Right hindlimb (tissue), 1 donor: ENCODE results near the gene TRPM3.
"Not testable (repeated sequence)": the region's sequence is repeated elsewhere in the genome, so short reads cannot be mapped to it uniquely, and the experiment has no call there.

ENCODE experiments used
- DNase-seq: peaks from one replicate; pipeline ENCODE4 v3.0.0-alpha.2; 2018

Gene TRPM3

DNA sequence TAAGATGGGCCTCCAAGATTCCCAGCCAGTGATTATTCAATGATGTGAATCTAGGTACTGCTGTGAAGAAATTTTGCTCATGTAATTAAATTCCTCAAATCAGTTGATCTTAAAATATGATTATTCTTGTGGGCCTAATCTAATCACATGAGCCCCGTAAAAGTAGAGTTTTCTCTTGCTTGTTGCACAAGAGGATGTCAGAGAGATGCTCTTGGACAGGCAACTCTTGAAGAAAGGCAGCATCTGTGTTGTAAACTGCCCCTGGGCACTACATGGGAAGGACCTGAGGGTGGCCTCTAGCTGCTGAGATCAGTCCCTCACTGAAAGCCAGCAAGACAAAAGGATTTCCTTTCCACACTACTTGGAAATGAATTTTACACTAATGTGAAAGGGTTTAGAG lies 132.9 kb downstream of the TRPM3 start:
- DNase-seq: no peak

DNA sequence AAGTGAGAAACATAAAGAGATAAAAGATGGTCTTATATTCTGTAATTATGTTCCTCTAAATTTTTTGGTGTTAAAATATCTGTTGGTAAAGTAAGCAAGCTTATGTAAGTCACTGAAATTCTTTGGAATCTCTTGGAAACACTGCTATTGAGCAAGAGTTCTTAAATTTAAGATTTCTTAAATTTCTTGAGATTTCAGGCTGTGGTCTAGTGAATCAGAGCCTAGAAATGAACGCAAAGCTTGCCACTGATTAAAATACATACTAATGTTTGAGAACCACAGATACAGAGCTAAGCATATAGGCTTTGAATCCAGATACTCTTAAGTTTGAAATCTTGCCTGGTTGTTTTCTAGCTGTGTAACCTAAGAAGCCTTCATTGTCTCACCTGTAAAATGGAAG lies 133.4 kb downstream of the TRPM3 start:
- no peak for DNase-seq

DNA sequence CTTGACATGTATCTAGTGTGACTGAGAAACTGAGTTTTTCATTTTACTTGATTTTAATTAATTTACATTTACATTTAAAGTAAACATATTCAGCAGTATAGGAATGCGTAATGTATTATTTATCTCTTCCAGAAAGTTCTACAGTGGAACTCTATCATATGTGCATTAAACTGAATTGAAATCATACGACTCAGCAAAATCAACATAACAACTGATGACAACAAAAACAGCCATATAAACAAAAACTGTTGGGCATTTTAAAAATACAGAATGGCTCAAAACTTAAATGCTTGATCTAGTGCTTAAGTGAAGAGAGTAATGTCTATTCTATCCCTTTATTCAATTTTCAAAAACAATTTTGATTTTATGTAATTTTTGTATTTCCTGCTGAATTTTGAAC lies 134.4 kb downstream of the TRPM3 start:
- no peak for DNase-seq

DNA sequence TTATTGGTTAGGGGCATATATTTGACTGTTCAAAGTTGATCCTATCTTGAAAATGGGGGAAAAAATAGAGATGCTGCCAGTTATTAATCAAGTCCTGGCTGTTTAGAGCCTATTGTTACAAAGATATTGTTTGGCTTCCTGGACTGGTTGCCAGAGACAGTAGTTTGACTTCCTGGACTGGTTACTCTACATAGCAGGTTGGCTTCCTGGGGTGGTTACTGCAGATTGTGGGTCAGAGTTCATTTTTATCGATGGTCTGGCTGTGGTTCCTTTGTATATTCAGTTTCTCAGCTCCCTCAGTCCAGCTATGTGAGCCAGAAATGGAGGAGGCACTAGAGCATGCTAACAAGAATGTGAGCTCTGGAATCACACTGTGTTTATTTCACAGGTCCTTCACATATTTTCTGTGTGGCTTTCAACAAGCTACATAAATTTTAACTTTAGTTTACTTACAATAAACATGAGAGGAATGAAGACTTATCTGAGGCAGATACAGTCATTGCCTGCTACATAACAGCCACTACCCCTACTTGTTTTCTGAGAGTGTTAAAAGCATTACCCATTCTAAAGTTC lies 137.6 kb downstream of the TRPM3 start:
- DNase-seq: no peak

DNA sequence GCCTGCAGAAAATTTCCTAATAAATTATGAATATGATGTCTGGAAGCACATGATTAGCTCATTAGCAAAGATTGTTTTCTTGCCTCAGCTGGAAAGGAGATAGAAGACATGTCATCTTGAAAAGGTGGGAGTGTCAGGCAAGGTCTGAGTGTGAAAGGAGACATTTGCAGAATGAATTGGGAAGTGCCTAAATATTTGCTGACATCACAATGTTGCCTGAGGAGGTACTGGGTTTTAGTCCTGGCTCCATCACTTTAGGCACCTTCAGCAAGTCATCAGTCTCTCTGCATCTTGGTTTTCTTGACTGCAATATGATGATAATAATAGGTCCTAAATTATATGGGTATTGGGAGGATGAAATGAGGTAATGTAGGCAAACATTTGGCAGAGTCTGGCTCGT lies 140.1 kb downstream of the TRPM3 start:
- DNase-seq: no peak

DNA sequence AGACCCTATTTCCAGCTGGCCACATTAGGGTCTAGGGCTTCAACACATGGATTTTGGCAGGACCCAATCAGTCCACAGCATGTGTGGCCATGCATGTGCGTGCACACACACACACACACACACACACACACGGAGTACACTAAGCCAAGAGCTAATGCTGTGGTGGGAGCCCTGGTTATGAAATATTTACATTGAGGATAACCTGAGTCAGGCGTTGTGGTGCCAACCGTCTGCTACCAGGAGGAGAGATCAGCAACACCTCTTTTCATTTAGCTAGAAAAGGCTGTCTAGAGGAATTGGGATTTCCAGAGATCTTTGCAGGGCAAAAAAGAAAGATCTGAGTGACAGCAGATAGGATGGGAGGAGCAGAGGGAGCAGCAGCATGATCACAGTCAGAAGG lies 141.5 kb downstream of the TRPM3 start:
- DNase-seq: no peak

DNA sequence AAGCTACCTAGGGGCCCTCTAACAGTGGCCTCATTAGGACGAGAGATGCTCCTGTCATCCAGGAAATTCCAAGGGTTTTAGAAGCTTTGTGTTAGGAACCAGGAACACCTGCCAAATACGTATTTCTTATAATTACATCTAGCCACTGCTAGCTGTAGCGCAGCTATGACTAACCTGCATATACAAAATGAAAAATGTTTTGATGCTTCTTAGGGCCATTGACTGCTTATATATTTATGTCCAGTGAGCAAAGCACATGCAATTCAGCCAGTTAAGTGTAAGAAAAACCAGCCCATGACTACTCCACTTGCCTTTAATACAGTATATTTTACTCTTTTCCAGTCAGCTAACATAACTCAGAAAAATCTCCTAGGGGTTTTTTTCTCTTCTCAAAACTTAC lies 143.3 kb downstream of the TRPM3 start:
- DNase-seq: no peak

DNA sequence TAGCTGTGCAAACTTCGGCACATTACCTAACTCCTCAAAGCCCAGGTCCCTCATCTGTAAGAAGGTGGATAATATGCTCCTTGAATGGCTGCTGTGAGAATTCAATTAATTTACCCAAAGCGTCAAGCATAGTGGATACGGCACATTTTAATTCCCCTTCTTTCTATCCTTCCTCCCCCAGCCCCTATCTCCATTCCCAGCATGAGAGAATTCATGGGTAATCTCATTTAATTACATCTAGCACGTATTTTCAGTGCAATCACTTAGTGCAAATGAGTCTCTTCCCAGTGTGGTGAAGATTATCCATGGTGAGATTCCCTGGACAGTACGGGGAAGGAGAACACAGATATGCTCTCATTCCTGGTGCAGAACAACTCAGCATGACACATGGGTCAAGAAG lies 145.6 kb downstream of the TRPM3 start:
- no peak for DNase-seq

DNA sequence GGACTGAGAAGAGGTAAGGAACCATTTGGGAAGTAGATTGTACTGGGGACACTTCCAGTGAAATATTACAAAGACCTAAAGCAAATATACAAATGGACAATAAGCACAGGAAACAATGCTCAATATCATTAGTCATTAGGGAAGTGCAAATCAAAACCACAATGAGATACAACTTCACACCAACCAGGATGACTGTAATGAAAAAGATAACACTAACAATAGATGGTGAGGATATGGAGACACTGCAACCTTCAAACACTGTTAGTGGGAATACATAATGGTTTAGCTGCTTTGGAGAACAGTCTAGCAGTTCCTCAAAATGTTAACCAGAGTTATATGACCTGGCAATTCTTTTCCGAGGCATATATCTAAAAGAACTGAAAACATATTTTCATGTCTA lies 149.7 kb downstream of the TRPM3 start:
- no peak for DNase-seq

DNA sequence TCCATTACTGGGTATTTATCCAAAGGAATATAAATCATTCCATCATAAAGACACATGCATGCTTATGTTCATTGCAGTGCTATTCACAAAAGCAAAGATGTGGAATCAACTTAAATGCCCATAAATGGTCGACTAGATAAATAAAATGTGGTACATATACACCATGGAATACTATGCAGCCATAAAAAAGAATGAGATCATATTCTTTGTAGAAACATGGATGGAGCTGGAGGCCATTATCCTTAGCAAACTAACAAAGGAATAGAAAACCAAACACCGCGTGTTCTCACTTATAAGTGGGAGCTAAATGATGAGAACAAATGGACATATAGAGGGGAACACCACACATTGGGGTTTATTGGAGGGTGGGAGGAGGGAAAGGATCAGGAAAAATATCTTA lies 155.0 kb downstream of the TRPM3 start:
- not testable (repeated sequence) for DNase-seq

DNA sequence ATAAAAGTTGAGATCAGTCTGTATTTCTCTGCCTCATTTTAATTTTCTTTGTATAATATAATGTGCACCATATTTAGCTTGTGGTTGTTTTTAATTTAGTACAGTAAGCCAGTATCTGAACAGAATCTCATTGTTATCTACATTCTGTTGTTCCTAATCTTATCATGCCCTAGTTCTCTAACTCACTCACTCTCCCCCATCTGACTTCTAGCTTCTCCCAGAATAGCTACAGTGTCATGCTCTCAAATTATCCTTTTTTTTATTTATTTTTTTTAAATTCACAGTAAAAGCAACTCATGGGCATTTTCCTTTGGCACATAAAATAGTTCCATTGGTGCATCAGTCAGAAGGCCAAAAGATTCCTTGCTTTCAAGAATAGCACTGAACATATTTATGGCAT lies 156.6 kb downstream of the TRPM3 start:
- no peak for DNase-seq

DNA sequence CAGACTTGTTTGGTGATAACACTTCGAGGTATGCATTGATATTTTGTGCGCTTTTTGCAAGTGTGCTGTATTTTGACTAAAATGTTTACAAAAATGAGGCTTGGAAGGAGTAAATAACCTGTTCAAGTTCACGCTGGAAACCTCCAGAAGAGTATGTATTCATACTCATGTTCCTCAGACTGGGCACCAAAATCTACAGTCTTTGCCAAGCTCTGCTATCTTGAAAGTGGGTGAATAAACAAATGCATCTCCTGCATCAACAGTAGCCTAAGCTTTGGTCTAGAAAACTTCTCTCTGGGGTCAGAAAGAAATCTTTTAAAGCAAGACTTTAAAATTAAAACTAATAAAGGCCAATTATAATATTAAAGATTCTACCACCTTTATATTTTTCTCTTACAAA lies 157.9 kb downstream of the TRPM3 start:
- DNase-seq: no peak

DNA sequence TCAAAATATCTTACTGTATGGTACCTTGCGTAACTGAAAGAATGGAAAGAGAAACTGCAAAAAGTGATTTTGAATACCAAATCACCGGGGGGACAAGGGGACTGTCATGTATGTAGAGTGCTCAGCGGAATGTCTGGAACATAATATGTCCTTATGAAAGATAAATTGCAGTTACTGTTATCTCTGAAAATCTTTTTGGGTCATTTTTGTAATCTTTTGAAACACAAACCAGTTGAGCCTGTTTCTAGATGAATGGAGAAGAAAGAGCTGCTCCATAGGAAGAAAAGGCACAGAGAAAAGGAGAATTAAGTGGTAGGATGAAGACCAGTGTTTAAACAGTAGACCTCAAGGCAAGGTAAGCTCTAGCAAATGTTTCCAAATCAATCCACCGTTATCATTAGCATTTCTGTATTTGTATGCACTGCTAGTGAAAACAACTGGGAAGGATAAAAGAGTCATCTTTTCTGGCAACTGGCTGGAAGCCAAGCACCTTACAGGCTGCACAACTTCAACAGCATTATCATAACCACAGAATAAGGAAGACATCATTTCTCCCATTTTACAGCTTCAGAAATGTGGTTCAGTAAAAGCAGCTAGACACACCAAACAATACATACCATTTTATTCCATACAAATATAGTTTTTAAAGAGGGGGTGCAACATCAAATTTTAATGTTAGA lies 158.5 kb downstream of the TRPM3 start:
- DNase-seq: no peak

DNA sequence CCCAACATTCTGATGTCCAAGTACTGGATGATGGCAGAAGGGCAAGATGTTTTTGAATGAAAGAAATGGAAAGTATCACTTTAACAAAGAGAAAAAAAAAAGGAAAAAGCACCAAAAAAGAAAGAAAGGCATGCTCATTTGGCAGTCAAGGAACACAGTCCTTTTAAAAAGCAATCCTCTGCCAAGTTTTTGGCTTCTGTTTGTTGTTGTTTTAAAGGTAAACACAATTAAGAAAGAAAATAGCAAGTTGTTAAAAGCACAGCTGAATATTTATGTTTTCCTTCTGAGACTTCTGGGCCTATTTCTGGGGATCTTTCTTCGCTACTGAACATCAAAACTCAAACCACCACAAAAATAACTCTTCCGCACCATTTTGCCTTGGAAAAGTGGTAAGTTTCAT lies 162.1 kb downstream of the TRPM3 start:
- no peak for DNase-seq

DNA sequence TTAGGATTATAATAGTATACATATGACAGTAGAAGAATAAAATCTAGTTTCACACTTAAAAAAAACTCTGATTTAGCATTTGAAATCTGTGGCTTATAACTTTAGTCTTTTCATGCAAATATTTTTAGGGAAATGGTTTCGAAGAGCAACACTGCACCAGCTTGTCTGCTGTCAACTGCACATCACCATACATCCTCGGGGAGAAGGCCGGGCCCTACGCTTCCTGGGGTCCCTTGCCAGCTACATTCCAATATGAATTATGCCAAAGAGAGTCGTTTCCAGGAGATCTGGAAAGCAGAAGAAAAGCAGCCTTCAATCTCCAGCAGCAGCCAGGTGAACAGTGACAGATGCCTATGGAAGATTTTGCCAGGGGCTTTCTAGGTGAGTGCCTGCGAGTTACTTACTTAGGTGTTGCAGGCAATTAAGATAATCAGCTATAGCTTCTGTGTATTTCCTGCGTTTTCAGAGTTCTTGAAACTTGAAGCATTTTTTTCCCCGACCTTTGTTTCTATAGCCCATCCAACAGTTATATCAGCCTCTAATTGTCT lies 166.8 kb downstream of the TRPM3 start:
- DNase-seq: no peak

DNA sequence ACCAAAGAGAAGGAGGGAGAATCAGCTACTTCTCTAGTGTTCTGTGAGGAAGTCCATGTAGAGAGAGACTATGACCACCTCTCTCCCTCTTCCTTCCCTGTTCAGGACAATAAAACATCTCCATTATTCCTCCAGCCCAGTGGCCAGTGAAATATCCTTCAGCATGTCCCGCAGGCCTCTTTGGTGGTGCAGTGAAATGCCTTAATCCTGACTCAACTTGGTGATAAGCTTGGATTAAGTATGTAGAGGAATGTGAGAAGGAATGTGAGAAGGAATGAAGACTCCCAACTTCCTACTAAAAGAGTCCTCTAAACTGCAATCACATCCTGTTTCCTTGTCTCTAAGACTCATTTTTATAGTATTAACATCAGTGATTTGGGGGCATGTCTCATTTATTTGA lies 167.3 kb downstream of the TRPM3 start:
- no peak for DNase-seq

DNA sequence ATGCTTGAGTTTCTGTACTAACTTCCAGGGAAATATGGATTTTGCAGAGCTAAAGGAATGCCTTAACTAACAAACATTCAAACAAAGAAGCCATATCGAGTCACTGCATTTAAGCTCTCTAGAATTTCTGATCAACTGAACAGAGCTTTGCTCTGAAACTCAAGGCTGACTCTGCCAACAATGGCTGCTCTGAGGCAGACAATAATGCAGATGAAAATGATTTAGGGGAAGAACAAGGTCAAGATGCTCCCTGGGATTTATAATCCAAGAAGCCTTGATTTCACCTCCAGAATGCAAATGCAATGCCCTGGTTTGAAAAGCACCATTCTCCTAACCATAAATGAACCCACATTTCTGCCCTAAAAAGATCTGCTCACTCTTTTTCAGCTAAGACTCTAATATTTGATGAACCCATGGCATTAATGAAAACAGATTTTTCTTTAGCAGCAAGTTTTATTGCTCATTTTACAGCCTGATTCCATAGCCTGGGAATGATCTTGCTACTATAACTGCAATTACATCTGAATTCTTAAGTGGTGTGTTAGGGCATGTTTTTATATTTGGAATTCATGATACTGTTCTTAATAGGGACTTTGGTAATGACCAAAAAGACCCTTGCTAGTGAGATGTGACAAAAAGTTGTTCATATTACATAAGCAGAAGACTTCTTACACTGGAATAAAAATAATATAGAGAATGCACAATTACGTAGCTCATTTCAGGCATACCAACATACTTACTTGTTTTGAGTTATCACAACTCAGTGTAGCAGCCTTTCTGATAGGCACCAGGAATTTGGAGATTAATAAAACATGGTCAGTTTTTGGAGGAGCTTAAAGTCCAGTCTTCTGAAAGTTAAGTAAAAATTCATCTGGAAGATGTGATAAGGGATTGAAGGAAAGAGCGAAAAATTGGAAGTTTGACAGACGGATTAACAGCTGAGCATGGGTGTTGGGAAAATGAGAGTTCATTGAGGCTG lies 169.4 kb downstream of the TRPM3 start:
- no peak for DNase-seq

DNA sequence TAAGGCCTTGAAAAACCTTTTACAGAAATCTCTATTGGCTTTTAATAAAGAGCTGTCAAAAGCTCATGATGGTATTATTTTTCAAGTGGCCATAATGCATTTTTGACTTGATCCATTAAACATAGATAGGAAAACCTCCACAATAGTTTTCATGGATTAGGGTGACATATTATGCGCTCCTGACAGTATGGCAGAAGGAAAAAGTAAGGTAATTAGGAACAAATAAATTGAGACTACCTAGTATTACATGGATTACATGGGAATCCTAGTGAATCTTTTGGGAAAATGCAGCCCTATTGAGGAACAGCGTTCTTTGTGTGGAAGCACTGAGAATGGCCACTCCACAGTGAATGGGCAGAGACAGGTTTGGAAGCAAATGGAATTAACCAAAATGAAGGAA lies 171.2 kb downstream of the TRPM3 start:
- no peak for DNase-seq

DNA sequence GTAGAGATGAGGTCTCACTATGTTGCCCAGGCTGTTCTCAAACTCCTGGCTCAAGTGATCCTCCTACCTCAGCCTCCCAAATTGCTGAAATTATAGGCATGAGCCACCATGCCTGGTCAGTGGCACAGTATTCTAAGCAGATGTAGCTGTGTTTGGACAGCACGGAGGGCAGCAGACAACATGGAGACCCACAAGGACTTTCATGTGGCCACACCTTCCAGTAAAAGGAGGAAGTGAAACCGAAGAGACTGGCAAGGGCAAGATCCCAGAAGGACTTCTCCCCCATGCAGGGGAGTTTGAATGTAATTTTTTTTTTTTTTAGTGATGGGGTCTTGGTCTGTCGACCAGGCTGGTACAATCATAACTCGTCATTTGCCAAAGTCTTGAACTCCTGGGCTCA lies 172.2 kb downstream of the TRPM3 start:
- no peak for DNase-seq

DNA sequence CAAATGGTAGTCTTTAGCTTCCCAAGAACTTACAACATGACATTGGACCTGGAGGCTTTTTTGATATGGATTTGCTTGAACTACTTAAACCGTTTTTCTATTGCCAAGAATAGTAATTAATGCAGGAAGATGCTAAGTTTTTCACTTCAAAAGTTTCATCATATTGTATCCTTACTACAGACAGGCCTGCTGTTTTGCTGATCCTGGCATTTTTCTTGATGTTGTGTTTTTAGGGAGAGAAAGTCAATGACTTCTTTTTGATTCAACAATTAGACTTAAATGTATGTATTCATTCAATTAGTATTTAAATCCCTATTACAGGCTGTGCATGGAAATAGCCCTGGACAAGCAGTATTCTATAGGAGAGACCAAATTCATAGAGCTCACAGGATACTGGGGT lies 172.7 kb downstream of the TRPM3 start:
- DNase-seq: no peak

DNA sequence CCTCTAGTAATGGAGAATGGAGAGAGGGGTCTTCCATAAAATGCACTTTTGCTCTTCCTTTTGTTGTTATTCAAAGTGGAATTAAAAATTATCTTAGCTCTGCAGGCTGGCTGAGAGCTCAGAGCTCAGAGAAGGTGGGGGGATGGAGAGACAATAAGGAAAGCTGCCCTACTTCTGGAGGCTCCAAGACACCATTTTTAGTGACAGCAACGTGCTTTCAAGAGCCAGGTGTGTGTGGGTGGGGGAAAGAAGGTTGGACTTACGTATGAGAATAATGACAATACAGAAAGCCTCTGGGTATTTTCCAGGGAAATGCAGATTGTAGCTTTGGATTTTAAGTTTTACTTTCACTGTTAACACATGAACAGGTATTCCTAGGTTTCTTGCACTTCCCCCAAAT lies 173.9 kb downstream of the TRPM3 start:
- DNase-seq: no peak

DNA sequence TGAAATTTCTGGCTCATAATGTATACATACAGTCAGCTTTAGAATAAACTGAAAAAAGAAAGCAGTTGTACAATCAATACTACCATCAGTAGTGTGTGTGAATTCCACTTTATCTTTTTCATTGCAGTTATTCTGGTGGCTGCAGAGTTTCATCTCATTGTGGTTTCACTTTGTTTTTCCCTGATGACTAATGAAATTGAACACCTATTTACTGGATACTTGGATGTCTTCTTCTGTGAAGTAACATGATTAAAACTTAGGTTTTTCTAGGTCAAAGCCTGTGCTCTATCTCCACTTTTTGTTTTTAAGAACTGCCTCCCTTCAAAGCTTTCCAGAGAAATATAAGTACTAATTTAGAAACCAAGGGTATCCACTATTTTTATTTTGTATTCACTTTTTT lies 174.3 kb downstream of the TRPM3 start:
- no peak for DNase-seq

DNA sequence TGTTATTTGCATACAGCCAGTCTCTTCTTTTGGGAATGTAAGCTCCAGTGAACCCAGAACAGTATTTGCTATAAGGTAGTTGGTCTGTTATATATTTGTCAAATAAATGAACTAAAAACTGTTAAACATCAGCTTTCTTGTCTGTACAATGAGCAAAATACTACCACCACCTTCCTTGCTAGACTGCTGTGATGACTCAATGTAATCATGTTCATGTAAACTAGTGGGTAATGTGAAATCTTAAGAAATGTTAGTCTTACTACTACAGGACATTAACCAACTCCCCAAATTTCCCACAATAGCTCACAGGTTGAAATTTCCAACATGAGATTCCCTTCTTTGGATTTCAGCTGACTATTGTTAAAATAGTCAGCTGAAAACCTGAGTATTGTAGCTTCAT lies 176.1 kb downstream of the TRPM3 start:
- DNase-seq: no peak

DNA sequence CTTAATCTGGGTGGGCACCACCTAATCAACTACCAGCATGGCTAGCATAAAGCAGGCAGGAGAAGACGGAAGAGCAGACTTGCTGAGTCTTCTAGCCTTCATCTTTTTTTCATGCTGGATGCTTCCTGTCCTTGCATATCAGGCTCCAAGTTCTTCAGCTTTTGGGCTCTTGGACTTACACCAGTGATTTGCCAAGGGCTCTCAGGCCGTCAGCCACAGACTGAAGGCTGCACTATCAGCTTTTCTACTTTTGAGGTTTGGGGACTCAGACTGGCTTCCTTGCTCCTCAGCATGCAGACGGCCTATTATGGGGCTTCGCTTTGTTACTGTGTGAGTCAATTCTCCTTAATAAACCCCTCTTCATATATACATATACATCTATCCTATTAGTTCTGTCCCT lies 180.2 kb downstream of the TRPM3 start:
- DNase-seq: no peak
